Eye (tissue), 1 donor: ENCODE measurements around the gene UBE2L6.
"Not testable (repeated sequence)": the region's sequence is repeated elsewhere in the genome, so short reads cannot be mapped to it uniquely, and the experiment has no call there.

Experiments used
- DNase-seq: peaks from one replicate; pipeline ENCODE4 v3.0.0-alpha.2; 2015

UBE2L6 gene

GRCh38 chr11:57566005-57566904 is 1.2 kb downstream of the UBE2L6 start:
- DNase-seq, result peak; percentile 13

- DNase-seq, result no peak
These were observed 4.9 kb downstream of the UBE2L6 start for GRCh38 chr11:57562596-57562995.

- DNase-seq, result no peak
These were observed 7.3 kb downstream of the UBE2L6 start for GRCh38 chr11:57560146-57560545.

GRCh38 chr11:57556041-57556440 is 11.4 kb downstream of the UBE2L6 start:
- DNase-seq, result no peak

GRCh38 chr11:57555393-57555792 is 12.1 kb downstream of the UBE2L6 start:
- DNase-seq, result no peak

GRCh38 chr11:57552479-57552878 is 15.0 kb downstream of the UBE2L6 start:
- no peak for DNase-seq

GRCh38 chr11:57551941-57552340 is 15.5 kb downstream of the UBE2L6 start:
- no peak for DNase-seq

- DNase-seq, result no peak
These were observed 17.5 kb downstream of the UBE2L6 start for GRCh38 chr11:57549983-57550382.

- no peak for DNase-seq
These were observed 19.6 kb downstream of the UBE2L6 start for GRCh38 chr11:57547854-57548377.

- DNase-seq, result peak; percentile 33
These were observed 20.5 kb downstream of the UBE2L6 start for GRCh38 chr11:57546869-57547475.

GRCh38 chr11:57546451-57546850 is 21.0 kb downstream of the UBE2L6 start:
- no peak for DNase-seq

- no peak for DNase-seq
These were observed 21.6 kb downstream of the UBE2L6 start for GRCh38 chr11:57545883-57546282.

GRCh38 chr11:57544566-57544965 is 22.9 kb downstream of the UBE2L6 start:
- peak; percentile 14 for DNase-seq

- DNase-seq, result no peak
These were observed 23.9 kb downstream of the UBE2L6 start for GRCh38 chr11:57543593-57543992.

GRCh38 chr11:57542582-57542981 is 24.9 kb downstream of the UBE2L6 start:
- no peak for DNase-seq

GRCh38 chr11:57541169-57541568 is 26.3 kb downstream of the UBE2L6 start:
- DNase-seq, result no peak

GRCh38 chr11:57539342-57539741 is 28.1 kb downstream of the UBE2L6 start:
- no peak for DNase-seq

- peak; percentile 13 for DNase-seq
These were observed 30.4 kb downstream of the UBE2L6 start, which contains the start of gene SMTNL1 for GRCh38 chr11:57536947-57537619. Gene SMTNL1, plus strand, starts transcription at chr11:57537595. Its CDS starts 5,048 bp downstream, at chr11:57542643.

- DNase-seq, result not testable (repeated sequence)
These were observed 33.0 kb downstream of the UBE2L6 start for GRCh38 chr11:57534449-57534848.

GRCh38 chr11:57530596-57531507 is 36.6 kb downstream of the UBE2L6 start, which contains the start of gene TIMM10:
Gene TIMM10, minus strand, starts transcription at chr11:57530754. Its CDS starts 565 bp downstream, at chr11:57530189.
- DNase-seq, result peak; percentile 97

- no peak for DNase-seq
These were observed 37.3 kb downstream of the UBE2L6 start for GRCh38 chr11:57530215-57530595.

- DNase-seq, result no peak
These were observed 38.5 kb downstream of the UBE2L6 start for GRCh38 chr11:57529012-57529411.
